ENCODE data around the gene GALNT4.

DNA sequence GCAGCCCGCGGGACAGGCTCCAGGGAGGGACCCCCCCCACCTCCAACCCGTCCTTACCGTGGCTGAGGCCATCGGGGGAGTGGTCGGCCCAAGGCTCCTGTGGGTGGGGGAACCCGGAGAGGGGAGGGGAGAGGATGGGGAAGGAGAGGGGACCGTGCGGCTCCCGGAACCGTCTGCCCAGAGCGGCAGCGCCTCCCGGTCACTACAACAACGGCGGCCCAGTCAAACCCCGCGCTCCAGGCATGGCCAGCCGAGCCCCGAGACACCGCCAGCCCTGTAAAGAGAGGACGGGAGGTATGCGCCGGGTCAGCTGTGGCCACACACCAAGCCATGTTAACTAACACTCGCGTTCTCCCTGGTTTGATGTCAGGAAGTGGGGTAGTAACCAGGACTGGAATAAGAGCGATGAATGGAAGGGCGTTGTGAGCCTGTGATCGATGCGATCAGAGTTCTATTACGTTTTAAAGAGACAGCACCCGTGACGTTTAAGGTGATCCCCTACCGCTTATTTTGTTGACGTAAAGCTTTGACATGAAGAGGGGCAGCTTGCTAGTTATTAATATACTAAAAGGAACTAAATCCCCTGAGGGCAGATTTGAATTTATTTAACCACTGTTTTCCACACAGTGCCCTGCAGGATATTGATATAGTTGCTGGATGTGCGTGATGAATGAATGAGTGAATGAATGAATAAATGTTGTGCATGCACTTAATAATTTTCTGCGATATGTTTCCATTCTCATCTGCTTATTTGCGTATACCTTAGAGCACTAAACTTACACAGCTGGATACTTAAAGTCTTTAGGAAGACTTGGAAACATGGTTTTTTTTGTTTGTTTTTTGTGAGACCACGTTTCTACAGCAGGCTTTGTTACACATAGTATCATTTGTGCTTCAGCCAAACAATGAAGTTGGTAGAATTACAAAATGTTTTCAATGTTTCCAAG, 1.5 kb upstream of the GALNT4 start, which contains the start of gene POC1B:
- TF ChIP-seq, protein P1, sequence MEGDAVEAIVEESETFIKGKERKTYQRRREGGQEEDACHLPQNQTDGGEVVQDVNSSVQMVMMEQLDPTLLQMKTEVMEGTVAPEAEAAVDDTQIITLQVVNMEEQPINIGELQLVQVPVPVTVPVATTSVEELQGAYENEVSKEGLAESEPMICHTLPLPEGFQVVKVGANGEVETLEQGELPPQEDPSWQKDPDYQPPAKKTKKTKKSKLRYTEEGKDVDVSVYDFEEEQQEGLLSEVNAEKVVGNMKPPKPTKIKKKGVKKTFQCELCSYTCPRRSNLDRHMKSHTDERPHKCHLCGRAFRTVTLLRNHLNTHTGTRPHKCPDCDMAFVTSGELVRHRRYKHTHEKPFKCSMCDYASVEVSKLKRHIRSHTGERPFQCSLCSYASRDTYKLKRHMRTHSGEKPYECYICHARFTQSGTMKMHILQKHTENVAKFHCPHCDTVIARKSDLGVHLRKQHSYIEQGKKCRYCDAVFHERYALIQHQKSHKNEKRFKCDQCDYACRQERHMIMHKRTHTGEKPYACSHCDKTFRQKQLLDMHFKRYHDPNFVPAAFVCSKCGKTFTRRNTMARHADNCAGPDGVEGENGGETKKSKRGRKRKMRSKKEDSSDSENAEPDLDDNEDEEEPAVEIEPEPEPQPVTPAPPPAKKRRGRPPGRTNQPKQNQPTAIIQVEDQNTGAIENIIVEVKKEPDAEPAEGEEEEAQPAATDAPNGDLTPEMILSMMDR (IDR thresholded peaks at IDR 0.05) = no peak
- no peak for TF ChIP-seq POLR2A (IDR thresholded peaks at IDR 0.05)

Data from heart left ventricle (tissue), 13 donors.